Activated CD4-positive, alpha-beta T cell treated with anti-CD3 and anti-CD28 coated beads for 24 hours (primary cell): Measurements from ENCODE around the gene PSMG4.

Experiments
- DNase-seq, 2 donors: peaks; one replicate each; pipeline ENCODE4 v3.0.0-alpha.2; 2020; ENCODE audit warnings: low read depth in 2 of 2

PSMG4 gene

GRCh38 chr6:3309391-3310050 lies 50.8 kb downstream of the PSMG4 start:
- DNase-seq = no peak

DNA sequence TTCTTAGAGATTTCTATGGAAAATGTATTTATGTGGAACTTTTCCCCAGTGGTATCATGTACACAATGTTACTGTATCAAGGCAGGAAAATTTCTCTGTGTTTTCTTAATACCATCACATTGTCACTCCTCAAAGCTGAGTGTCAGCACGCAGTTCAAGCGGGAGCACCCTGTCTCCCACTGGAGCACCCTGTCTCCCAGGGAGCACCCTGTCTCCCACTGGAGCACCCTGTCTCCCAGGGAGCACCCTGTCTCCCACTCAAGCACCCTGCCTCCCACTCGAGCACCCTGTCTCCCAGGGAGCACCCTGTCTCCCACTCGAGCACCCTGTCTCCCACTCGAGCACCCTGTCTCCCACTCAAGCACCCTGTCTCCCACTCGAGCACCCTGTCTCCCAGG lies 51.3 kb downstream of the PSMG4 start:
- no peak for DNase-seq

GRCh38 chr6:3310703-3311102 lies 52.0 kb downstream of the PSMG4 start:
- DNase-seq = no peak

- no peak for DNase-seq
Observed at GRCh38 chr6:3311826-3312225, 53.1 kb downstream of the PSMG4 start.

GRCh38 chr6:3312604-3313231 lies 54.0 kb downstream of the PSMG4 start:
- no peak for DNase-seq

DNA sequence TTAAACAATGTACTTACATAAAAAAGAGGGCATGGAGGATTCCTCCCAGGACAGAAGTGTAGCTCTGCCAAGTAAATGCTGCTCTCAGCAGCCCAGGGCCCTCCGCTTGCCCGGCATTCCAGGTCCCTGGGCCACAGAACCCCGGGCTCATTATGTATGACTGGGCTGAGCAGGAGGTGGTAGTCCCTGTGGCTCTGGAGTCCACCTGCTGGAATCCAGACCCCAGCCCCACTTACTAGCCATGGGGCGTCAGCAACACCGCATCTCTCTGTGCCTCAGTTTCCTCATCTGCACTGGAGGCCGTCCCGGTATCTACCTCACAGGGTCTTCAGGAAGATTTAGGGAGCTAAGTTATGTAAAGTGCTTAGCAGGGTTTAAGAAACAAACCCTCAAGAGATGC lies 55.4 kb downstream of the PSMG4 start:
- DNase-seq = no peak

DNA sequence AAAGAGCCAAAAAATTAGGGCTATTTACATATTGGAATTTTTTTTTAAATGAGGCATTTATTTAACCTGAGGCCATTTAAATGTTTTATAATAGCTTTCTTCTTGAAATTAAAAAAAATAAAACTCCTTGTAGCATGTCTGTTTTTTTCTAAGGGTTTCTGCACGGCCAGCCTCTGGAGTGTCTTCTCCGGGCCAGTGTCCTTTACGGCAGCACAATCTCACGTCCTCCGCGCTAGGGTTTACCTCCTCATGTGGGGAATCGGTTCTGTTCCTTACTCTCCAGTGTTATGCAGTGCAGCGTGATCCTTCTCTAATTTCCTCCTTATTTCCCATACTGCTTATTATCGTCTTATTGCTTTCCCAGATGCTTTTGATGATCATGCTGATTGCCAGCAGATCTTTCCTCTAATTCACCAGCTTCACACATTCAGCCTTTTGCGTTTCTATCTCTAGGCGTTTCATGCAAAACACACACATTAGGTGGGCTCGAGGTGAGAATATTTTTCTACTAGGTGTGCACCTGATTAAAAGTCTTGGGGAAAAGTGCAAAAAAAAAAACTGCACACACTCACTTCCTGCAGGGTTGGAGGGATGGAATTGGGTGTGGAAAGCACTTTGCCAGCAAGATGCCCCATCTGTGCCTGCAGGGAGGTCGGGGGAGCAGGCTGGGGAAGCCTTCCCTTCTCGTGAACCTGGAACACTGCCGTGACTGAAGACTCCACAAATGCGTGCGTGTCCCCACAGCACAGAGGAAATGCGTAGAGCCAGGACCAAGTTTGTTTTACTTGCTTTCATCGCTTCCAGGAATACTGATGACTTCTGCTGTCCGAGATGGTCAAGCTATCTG lies 56.1 kb downstream of the PSMG4 start:
- DNase-seq = no peak

DNA sequence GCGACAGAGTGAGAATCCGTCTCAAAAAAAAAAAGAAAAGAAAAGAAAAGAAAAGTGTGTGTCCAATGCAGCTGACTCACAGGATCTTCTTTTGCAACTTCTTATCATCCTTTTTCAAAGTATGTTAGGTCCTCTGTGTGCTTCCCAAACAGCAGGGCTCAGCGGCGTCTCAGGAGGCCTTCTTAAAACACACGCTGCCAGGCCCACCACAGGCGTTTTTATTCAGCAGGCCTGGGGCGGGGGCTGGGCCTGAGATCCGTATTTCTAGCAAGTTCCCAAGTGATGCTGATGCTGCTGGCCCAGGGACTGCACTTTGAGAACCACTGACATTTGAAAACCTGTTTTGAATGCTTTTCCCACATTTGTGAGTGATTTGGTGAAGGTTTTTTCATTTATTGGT lies 57.1 kb downstream of the PSMG4 start:
- no peak for DNase-seq

DNA sequence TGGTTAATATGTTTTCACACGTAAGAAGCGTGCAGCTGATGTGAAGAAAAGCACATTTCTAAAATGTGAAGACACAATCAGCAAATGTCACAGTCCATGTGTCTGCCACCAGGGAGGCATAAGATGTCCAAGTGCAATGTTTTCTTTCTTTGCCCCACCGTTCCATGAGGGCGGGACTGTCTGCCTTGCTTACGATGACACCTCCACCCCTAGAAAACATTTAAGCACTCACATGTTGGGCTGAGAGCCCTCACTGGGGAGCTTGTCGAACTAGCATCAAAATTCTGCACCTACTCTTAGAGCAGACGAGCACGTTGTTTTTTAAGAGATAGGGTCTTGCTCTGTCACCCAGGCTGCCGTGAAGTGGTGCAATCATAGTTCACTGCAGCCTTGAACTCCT lies 57.6 kb downstream of the PSMG4 start:
- no peak for DNase-seq

DNA sequence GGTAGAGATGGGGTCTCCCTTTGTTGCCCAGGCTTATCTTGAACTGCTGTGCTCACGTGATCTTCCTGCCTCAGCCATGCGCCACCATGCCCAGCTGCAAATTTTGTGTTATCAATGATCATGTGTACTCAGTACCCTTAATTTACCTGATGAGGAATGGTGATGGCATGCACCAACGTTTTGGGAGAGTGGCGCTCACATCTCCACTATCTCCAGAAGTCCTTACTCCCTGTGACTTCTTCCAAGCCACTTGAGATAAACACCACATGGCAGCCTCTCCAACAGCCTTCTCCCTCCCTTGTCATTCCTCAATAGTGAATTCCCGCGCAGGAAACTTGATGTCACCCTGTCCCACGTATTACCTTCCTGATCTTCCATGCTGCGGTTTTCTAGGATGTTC lies 58.1 kb downstream of the PSMG4 start:
- DNase-seq = no peak
